GM19455 (cell line): ENCODE results near the gene PSMD1.
"Not testable (repeated sequence)": the region's sequence is repeated elsewhere in the genome, so short reads cannot be mapped to it uniquely, and the experiment has no call there.

Experiments
- ATAC-seq: cut with Tn5 transposase; IDR thresholded peaks from one replicate; pipeline ENCODE4 v1.9.1; 2021; ENCODE audit not compliant: unreplicated experiment

PSMD1 gene

GRCh38 chr2:231056453-231057416 lies at the start of gene PSMD1:
Gene PSMD1 (plus strand): TSS chr2:231056867. CDS start chr2:231057026, 159 bp downstream.
- ATAC-seq, result peak; percentile 74

- no peak for ATAC-seq
These were observed 49.2 kb upstream of the PSMD1 start for GRCh38 chr2:231007286-231008098.

GRCh38 chr2:231008131-231008530 lies 48.5 kb upstream of the PSMD1 start:
- ATAC-seq, result no peak

GRCh38 chr2:231009236-231009919 lies 47.3 kb upstream of the PSMD1 start:
- ATAC-seq, result no peak

GRCh38 chr2:231010201-231010730 lies 46.4 kb upstream of the PSMD1 start:
- ATAC-seq, result no peak

- no peak for ATAC-seq
These were observed 45.1 kb upstream of the PSMD1 start for GRCh38 chr2:231011526-231011925.

- no peak for ATAC-seq
These were observed 44.2 kb upstream of the PSMD1 start for GRCh38 chr2:231012463-231012862.

GRCh38 chr2:231013820-231014219 lies 42.8 kb upstream of the PSMD1 start:
- no peak for ATAC-seq

GRCh38 chr2:231015478-231015877 lies 41.2 kb upstream of the PSMD1 start:
- no peak for ATAC-seq

GRCh38 chr2:231015926-231016325 lies 40.7 kb upstream of the PSMD1 start:
- no peak for ATAC-seq

GRCh38 chr2:231016566-231017230 lies 40.0 kb upstream of the PSMD1 start:
- ATAC-seq, result no peak

- ATAC-seq, result no peak
These were observed 39.5 kb upstream of the PSMD1 start for GRCh38 chr2:231017231-231017598.

GRCh38 chr2:231018184-231018583 lies 38.5 kb upstream of the PSMD1 start:
- ATAC-seq, result no peak

GRCh38 chr2:231025059-231025458 lies 31.6 kb upstream of the PSMD1 start:
- not testable (repeated sequence) for ATAC-seq

- ATAC-seq, result no peak
These were observed 27.8 kb upstream of the PSMD1 start for GRCh38 chr2:231028889-231029288.

GRCh38 chr2:231029563-231029962 lies 27.1 kb upstream of the PSMD1 start:
- ATAC-seq, result no peak

GRCh38 chr2:231030725-231031124 lies 25.9 kb upstream of the PSMD1 start:
- ATAC-seq, result no peak

- no peak for ATAC-seq
These were observed 24.0 kb upstream of the PSMD1 start for GRCh38 chr2:231032575-231033140.

- no peak for ATAC-seq
These were observed 23.2 kb upstream of the PSMD1 start for GRCh38 chr2:231033147-231034132.
